CD14-positive monocyte (primary cell): ENCODE measurements around the gene LNPEP. TPM values are rescaled to one million over a fixed set of nuclear protein-coding genes. Genes with fewer than 3 reads are reported as not detected.

Source experiments
- DNase-seq, 3 donors: peaks; one replicate each; pipeline ENCODE4 v3.0.0-alpha.2; 2011 to 2022
- H2AFZ ChIP-seq: 2 replicates; pipeline ENCODE4 v1.6.0; 2012; ENCODE audit warnings: mild to moderate bottlenecking, low read depth, low read length, inconsistent platforms; ENCODE audit not compliant: insufficient read depth, poor library complexity, severe bottlenecking
- H3K27ac ChIP-seq, 2 donors: 1 replicate in 1 of 2; 2 replicates in 1 of 2; pipeline ENCODE4 v1.5.1; 2012 to 2013; ENCODE audit warnings: low read length in 2 of 2, control low read depth in 1 of 2, inconsistent platforms in 1 of 2, low read depth in 1 of 2, mild to moderate bottlenecking in 1 of 2
- H3K27me3 ChIP-seq, 2 donors: one replicate each; pipeline versions ENCODE4 v1.6.0 to v1.6.1; 2011 to 2013; ENCODE audit warnings: low read length in 2 of 2; ENCODE audit not compliant: control insufficient read depth in 2 of 2, insufficient read depth in 2 of 2
- H3K36me3 ChIP-seq, 2 donors: replicated peaks in 1 of 2; 1 replicate in 1 of 2; 2 replicates in 1 of 2; pipeline versions ENCODE4 v1.5.1 to v1.6.1; 2012 to 2013; ENCODE audit warnings: low read length in 2 of 2, control low read depth in 1 of 2, inconsistent platforms in 1 of 2, mild to moderate bottlenecking in 1 of 2; ENCODE audit not compliant: insufficient read depth in 2 of 2, control insufficient read depth in 1 of 2
- H3K4me1 ChIP-seq, 2 donors: 1 replicate in 1 of 2; 2 replicates in 1 of 2; pipeline versions ENCODE4 v1.5.1 to v1.6.1; 2012 to 2013; ENCODE audit warnings: low read length in 2 of 2, control low read depth in 1 of 2, inconsistent platforms in 1 of 2, mild to moderate bottlenecking in 1 of 2, moderate library complexity in 1 of 2; ENCODE audit not compliant: insufficient read depth in 2 of 2, control insufficient read depth in 1 of 2
- H3K4me2 ChIP-seq: replicated peaks from 2 replicates; pipeline ENCODE3; 2012; ENCODE audit warnings: low read length, moderate library complexity, mild to moderate bottlenecking; ENCODE audit not compliant: poor library complexity, severe bottlenecking; ENCODE audit errors: extremely low read depth
- H3K4me3 ChIP-seq, 3 experiments: fragments of 200-600 bp in 1 of 3; sonication (generic) in 1 of 3; replicated peaks in 1 of 3; 1 replicate in 2 of 3; 2 replicates in 1 of 3; pipeline ENCODE4 v1.5.1; 2011 to 2013; ENCODE audit warnings: low read length in 3 of 3, mild to moderate bottlenecking in 3 of 3, control low read depth in 2 of 3, low read depth in 2 of 3, inconsistent platforms in 1 of 3, moderate library complexity in 1 of 3
- H3K79me2 ChIP-seq: 2 replicates; pipeline ENCODE4 v1.6.0; 2012; ENCODE audit warnings: mild to moderate bottlenecking, control low read depth, inconsistent platforms, low read length, moderate library complexity; ENCODE audit not compliant: insufficient read depth
- H3K9ac ChIP-seq: 2 replicates; pipeline ENCODE4 v1.6.0; 2017; ENCODE audit warnings: low read length, mild to moderate bottlenecking; ENCODE audit not compliant: insufficient read depth, poor library complexity, severe bottlenecking
- H3K9me3 ChIP-seq, 2 donors: replicated peaks in 1 of 2; 1 replicate in 1 of 2; 2 replicates in 1 of 2; pipeline versions ENCODE4 v1.5.1 to v1.6.1; 2012 to 2013; ENCODE audit warnings: low read length in 2 of 2, control low read depth in 1 of 2; ENCODE audit not compliant: control insufficient read depth in 1 of 2, insufficient read depth in 1 of 2
- H4K20me1 ChIP-seq: 2 replicates; pipeline ENCODE4 v1.6.0; 2012; ENCODE audit warnings: mild to moderate bottlenecking, low read length, control low read depth, moderate library complexity; ENCODE audit not compliant: insufficient read depth
- H3K27ac Mint-ChIP-seq, 7 donors: one replicate each; pipeline ENCODE4 v1.8.0; 2020; ENCODE audit warnings: mild to moderate bottlenecking in 7 of 7, mixed read lengths in 7 of 7, moderate library complexity in 6 of 7, inconsistent platforms in 2 of 7
- H3K27me3 Mint-ChIP-seq, 3 donors: one replicate each; pipeline ENCODE4 v1.8.0; 2021 to 2022; ENCODE audit warnings: low read depth in 3 of 3, mild to moderate bottlenecking in 3 of 3, mixed read lengths in 3 of 3, moderate library complexity in 3 of 3, inconsistent platforms in 1 of 3
- H3K36me3 Mint-ChIP-seq, 2 donors: one replicate each; pipeline ENCODE4 v1.8.0; 2020; ENCODE audit warnings: mixed read lengths in 2 of 2, inconsistent platforms in 1 of 2, mild to moderate bottlenecking in 1 of 2
- H3K4me1 Mint-ChIP-seq: one replicate; pipeline ENCODE4 v1.8.0; 2020; ENCODE audit warnings: mild to moderate bottlenecking, mixed read lengths
- H3K4me3 Mint-ChIP-seq, 2 donors: one replicate each; pipeline ENCODE4 v1.8.0; 2020; ENCODE audit warnings: mild to moderate bottlenecking in 2 of 2, mixed read lengths in 2 of 2, moderate library complexity in 1 of 2
- H3K9me3 Mint-ChIP-seq, 7 donors: one replicate each; pipeline ENCODE4 v1.8.0; 2020 to 2022; ENCODE audit warnings: mixed read lengths in 7 of 7, mild to moderate bottlenecking in 6 of 7, moderate library complexity in 6 of 7, inconsistent platforms in 2 of 7
- CTCF ChIP-seq: fragments of 200-600 bp; IDR thresholded peaks from one replicate; pipeline ENCODE4 v1.8.0; 2022; ENCODE audit warnings: antibody characterized with exemption, mild to moderate bottlenecking
- WGBS: methylation state at CpG from one replicate; pipeline ENCODE4 v1.1.5; 2013; ENCODE audit warnings: missing lambda C conversion rate; ENCODE audit not compliant: insufficient coverage; 5-methylcytosine and 5-hydroxymethylcytosine counted together
- intact Hi-C, 2 donors: fragments of 100-400 bp; cut with micrococcal nuclease; formaldehyde crosslinking; loops; one replicate each; pipeline versions ENCODE4 v1.15.0 to v1.15.1; 2023
- polyA plus RNA-seq, 3 donors: library from polyadenylated mRNA; depleted of rRNA in 1 of 3; unstranded in 2 of 3; stranded (reverse) in 1 of 3; fragments of 300-500 nt in 2 of 3; fragments of >200 nt in 1 of 3; fragmentation: Illumina TruSeq in 2 of 3; gene quantifications; 1 replicate in 2 of 3; 2 replicates in 1 of 3; pipeline ENCODE4 v1.2.3, GENCODE V29; 2012 to 2021

LNPEP gene
- polyA plus RNA-seq, 3 donors: 9.2 to 22.5 (median 14.5) TPM

- H3K27ac ChIP-seq: no peak overlapping the region
- H3K27me3 Mint-ChIP-seq: peaks cover 0 to 2% (median 2%) of the 10 kb centered on the region in 3 donors
- TF ChIP-seq CTCF: no peak
- H3K9ac ChIP-seq: no peak overlapping the region
- WGBS: no CpG with 5 or more reads among the region's 3 CpGs
- H3K79me2 ChIP-seq: no peaks in the 10 kb centered on the region
- no peak for DNase-seq
- H3K4me3 ChIP-seq: no peak overlapping the region
- H3K4me3 Mint-ChIP-seq: no peak overlapping the region
- H3K4me1 ChIP-seq: peaks cover 0 to under 1% of the 10 kb centered on the region in 2 donors
- peaks cover under 1% of the 10 kb centered on the region for H3K4me1 Mint-ChIP-seq
- H3K36me3 ChIP-seq: no peaks in the 10 kb centered on the region
- H3K27me3 ChIP-seq: no peaks in the 10 kb centered on the region
- H3K4me2 ChIP-seq: no peak overlapping the region
- intact Hi-C loops: no loop called here
- no peaks in the 10 kb centered on the region for H4K20me1 ChIP-seq
- H3K9me3 Mint-ChIP-seq: peaks cover 0 to 2% (median 0%) of the 10 kb centered on the region in 7 donors
- no peaks in the 10 kb centered on the region for H3K36me3 Mint-ChIP-seq
- H3K9me3 ChIP-seq: no peaks in the 10 kb centered on the region
- no peak overlapping the region for H3K27ac Mint-ChIP-seq
- no peak overlapping the region for H2AFZ ChIP-seq
Measured at GRCh38 chr5:97043511-97043910, 107.6 kb downstream of the LNPEP start.

GRCh38 chr5:97044052-97044451, 108.2 kb downstream of the LNPEP start:
- no peaks in the 10 kb centered on the region for H4K20me1 ChIP-seq
- peaks cover 0 to 2% (median 0%) of the 10 kb centered on the region in 7 donors for H3K9me3 Mint-ChIP-seq
- no peak overlapping the region for H3K4me2 ChIP-seq
- H3K9ac ChIP-seq: no peak overlapping the region
- no peaks in the 10 kb centered on the region for H3K27me3 ChIP-seq
- peaks cover 0 to 2% (median 2%) of the 10 kb centered on the region in 3 donors for H3K27me3 Mint-ChIP-seq
- H3K4me3 Mint-ChIP-seq: no peak overlapping the region
- H3K4me1 Mint-ChIP-seq: peaks cover 6% of the 10 kb centered on the region
- no peaks in the 10 kb centered on the region for H3K79me2 ChIP-seq
- intact Hi-C loops: no loop called here
- WGBS: 80% methylated on average over 1 of the region's 2 CpGs
- H3K36me3 Mint-ChIP-seq: no peaks in the 10 kb centered on the region
- H3K27ac Mint-ChIP-seq: no peak overlapping the region
- no peaks in the 10 kb centered on the region for H3K9me3 ChIP-seq
- no peaks in the 10 kb centered on the region for H3K36me3 ChIP-seq
- no peak overlapping the region for H2AFZ ChIP-seq
- H3K27ac ChIP-seq: no peak overlapping the region
- peaks cover 3 to 6% of the 10 kb centered on the region in 2 donors for H3K4me1 ChIP-seq
- peak; percentile 3 to 17 (median 6) for DNase-seq
- no peak overlapping the region for H3K4me3 ChIP-seq
- peak; percentile 13 for TF ChIP-seq CTCF
